Keratinocyte (primary cell): Measurements from ENCODE around the gene ZNRF4.

Source experiments
- EZH2 ChIP-seq: IDR thresholded peaks from one replicate; pipeline ENCODE4 v1.6.1; 2012; ENCODE audit warnings: inconsistent platforms, mild to moderate bottlenecking, low read length, moderate library complexity
- TF ChIP-seq, protein P1 (sequence below), 3 experiments: IDR thresholded peaks in 1 of 3; conservative IDR thresholded peaks in 1 of 3; optimal IDR thresholded peaks in 1 of 3; 2 replicates in 2 of 3; 3 replicates in 1 of 3; pipeline versions ENCODE3 to v1.5.1; 2011; ENCODE audit warnings: low read length in 3 of 3, mild to moderate bottlenecking in 3 of 3, moderate library complexity in 2 of 3, control low read depth in 1 of 3, inconsistent platforms in 1 of 3; ENCODE audit not compliant: insufficient read depth in 2 of 3; ENCODE audit errors: extremely low read depth in 1 of 3

DNA sequence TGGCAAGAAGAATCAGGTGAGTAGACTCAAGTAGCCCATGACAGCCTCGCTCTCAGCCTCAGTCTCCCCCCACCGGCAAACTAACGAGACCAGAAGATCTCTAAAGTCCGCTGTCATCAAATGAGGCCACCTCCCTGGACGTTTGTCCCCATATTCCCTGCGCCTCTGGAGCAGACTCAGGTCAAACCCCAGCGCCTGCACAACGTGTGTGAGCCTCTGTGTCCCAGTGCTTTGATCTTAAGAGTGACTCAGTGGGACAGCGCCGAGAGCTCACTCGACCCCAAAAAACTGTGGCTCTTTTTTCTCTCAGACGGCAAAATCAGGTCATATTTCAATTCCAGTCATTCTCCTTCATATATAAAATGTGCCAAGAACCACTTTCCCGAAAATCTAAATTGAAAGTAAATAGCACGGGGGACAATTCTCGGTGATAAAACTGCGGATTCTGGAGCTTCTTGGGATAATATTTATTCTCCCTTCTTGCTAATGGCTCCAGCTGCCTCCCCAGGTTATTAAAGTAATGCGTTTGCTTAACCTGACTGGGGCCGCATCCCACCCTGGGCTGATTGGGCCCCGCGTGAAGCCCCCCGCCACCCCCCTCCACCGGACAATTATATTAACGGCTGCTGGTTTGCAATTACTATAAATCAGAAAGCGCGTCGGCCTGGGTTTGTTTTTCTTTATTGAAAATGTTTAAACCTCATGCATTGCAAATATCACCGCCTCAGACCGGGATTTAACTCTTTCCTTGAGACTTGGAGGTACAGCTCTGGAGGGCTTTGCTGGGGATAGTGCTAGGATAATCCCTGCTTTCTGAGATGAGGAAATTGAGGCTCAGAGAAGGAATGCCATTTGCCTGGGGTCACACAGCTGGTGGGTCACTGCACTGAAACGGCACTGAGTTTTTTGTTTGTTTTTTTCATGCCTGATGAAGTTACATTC, 37.5 kb upstream of the ZNRF4 start:
- TF ChIP-seq, protein P1, sequence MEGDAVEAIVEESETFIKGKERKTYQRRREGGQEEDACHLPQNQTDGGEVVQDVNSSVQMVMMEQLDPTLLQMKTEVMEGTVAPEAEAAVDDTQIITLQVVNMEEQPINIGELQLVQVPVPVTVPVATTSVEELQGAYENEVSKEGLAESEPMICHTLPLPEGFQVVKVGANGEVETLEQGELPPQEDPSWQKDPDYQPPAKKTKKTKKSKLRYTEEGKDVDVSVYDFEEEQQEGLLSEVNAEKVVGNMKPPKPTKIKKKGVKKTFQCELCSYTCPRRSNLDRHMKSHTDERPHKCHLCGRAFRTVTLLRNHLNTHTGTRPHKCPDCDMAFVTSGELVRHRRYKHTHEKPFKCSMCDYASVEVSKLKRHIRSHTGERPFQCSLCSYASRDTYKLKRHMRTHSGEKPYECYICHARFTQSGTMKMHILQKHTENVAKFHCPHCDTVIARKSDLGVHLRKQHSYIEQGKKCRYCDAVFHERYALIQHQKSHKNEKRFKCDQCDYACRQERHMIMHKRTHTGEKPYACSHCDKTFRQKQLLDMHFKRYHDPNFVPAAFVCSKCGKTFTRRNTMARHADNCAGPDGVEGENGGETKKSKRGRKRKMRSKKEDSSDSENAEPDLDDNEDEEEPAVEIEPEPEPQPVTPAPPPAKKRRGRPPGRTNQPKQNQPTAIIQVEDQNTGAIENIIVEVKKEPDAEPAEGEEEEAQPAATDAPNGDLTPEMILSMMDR (optimal IDR thresholded peaks at IDR 0.05 in 1 of 3, IDR thresholded peaks at IDR 0.05 in 1 of 3, conservative IDR thresholded peaks at IDR 0.05 in 1 of 3; ENCODE audit: extremely low read depth in 1 of 3, insufficient read depth in 2 of 3, low read length in 3 of 3): no peak
- no peak for TF ChIP-seq EZH2
